Kidney epithelial cell (primary cell): ENCODE measurements around the gene PDE10A. TPM values are rescaled to one million over a fixed set of nuclear protein-coding genes. Genes with fewer than 3 reads are reported as not detected.

Source experiments
- DNase-seq: peaks from one replicate; pipeline ENCODE4 v3.0.0-alpha.2; 2010; ENCODE audit warnings: low read depth
- H3K27me3 ChIP-seq: 2 replicates; pipeline ENCODE4 v1.6.0; 2011; ENCODE audit warnings: low read length; ENCODE audit not compliant: control insufficient read depth, insufficient read depth
- H3K36me3 ChIP-seq: 2 replicates; pipeline ENCODE4 v1.5.1; 2011; ENCODE audit warnings: low read length; ENCODE audit not compliant: control insufficient read depth, insufficient read depth
- H3K4me3 ChIP-seq: 2 replicates; pipeline ENCODE4 v1.5.1; 2011; ENCODE audit warnings: low read depth, mild to moderate bottlenecking, control low read depth, low read length
- total RNA-seq: library from RNA; depleted of rRNA; stranded (reverse); fragments of >200 nt; gene quantifications from 2 replicates; pipeline ENCODE4 v1.2.3, GENCODE V29; 2015
- TF ChIP-seq, protein P1 (sequence below): IDR thresholded peaks from 2 replicates; pipeline ENCODE4 v1.5.1; 2011; ENCODE audit warnings: mild to moderate bottlenecking, moderate library complexity, low read length, control low read depth, inconsistent platforms; ENCODE audit not compliant: insufficient read depth, poor library complexity, severe bottlenecking

The PDE10A gene
- total RNA-seq, 1 donor from 2014 or later: 13.0 TPM

DNA sequence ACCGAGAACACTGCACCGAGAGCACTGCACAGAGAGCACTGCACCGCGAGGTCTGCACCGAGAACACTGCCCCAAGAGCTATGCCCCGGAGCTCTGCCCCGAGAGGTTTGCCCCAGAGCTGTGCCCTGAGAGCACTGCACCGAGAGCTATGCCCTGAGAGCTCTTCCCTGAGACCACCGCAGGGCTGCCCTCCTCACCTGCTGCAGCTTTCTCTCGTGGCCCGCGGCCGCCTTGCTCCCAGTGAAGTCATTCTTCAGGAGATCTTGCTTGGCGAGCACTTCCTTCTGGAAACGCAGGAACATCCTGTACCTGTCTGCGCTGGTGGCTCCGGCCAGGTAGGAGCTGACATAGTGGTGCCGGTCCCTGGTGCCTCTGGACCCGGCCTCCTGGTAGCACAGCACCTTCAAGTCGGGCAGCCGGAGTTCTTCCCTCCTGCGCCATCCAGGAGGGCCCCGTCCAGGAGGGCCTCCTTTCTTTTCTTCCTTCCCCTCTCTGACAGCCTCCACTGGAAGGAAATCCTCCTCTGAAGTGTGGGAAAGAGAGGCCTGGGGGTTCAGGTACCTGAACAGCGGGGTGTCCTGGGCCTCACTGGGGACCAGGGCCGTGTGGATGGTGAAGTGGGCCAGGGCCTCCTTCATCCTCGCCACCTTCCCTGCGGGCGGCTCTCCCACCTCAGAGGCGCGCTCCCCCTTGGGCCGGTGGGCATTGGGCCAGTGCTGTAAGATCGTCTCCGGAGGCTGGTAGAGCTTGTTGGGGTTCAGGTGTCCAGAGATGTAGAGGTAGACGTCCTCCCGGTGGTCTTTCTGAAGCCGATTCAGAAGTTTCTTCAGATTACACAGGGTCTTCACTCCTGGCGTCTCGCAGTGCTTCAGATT is 361.4 kb downstream of the PDE10A start:
- TF ChIP-seq, protein P1, sequence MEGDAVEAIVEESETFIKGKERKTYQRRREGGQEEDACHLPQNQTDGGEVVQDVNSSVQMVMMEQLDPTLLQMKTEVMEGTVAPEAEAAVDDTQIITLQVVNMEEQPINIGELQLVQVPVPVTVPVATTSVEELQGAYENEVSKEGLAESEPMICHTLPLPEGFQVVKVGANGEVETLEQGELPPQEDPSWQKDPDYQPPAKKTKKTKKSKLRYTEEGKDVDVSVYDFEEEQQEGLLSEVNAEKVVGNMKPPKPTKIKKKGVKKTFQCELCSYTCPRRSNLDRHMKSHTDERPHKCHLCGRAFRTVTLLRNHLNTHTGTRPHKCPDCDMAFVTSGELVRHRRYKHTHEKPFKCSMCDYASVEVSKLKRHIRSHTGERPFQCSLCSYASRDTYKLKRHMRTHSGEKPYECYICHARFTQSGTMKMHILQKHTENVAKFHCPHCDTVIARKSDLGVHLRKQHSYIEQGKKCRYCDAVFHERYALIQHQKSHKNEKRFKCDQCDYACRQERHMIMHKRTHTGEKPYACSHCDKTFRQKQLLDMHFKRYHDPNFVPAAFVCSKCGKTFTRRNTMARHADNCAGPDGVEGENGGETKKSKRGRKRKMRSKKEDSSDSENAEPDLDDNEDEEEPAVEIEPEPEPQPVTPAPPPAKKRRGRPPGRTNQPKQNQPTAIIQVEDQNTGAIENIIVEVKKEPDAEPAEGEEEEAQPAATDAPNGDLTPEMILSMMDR: no peak
- H3K27me3 ChIP-seq: no peaks in the 10 kb centered on the region
- no peaks in the 10 kb centered on the region for H3K36me3 ChIP-seq
- no peak for DNase-seq
- no peak overlapping the region for H3K4me3 ChIP-seq

DNA sequence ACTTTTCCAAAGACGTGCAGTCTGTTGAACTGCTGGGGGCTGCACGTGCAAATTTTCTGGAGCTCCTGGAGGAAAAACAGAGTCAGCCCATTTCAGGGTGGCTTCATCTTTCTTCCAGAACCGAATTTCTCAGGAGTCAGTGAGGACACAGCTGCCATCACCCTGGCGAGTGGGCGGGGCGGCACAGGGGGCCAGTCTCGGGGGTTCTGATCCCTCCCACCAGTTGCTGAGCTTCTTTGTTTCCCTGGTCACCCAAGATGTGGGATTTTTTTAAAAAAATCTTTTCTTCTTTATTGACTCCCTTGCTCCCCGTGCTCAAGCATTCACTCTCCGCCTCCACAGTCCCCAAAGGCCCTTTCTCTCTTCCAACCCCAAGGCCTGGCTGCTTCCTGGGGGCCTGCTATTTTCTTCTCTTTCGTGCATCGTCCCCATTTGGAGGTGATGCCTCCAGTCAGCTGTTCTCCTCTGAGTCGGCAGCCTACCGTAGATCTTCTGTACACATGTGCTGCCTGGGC is 362.6 kb downstream of the PDE10A start:
- Histone ChIP-seq H3K36me3 (no peaks in the 10 kb centered on the region), H3K27me3 (no peaks in the 10 kb centered on the region), H3K4me3 (no peak overlapping the region)
- DNase-seq: no peak
- TF ChIP-seq, protein P1: no peak

DNA sequence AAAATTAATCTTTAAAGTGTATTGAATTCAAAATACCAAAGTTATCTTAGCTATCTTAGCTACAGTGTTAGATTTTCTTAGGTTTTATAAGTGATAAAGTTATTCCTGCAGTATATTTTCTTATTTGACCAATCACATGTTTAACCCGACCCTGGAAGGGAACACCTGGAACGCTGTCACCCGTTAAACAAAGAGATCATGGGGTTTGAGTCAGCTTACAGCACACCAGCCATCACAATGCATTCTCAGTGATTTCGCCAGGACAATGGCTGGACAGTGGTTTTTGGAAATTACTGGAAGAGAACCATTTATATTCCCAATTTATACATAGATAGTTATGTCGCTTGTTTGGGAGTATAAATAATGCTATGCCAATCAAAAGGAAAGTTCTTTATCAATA is 364.2 kb downstream of the PDE10A start:
- no peak for DNase-seq
- TF ChIP-seq, protein P1: no peak
- Histone ChIP-seq H3K4me3 (no peak overlapping the region), H3K36me3 (no peaks in the 10 kb centered on the region), H3K27me3 (no peaks in the 10 kb centered on the region)

- Histone ChIP-seq H3K36me3 (no peaks in the 10 kb centered on the region), H3K27me3 (no peaks in the 10 kb centered on the region), H3K4me3 (no peak overlapping the region)
- TF ChIP-seq, protein P1: no peak
- no peak for DNase-seq
Observed at GRCh38 chr6:165298402-165298801, 364.6 kb downstream of the PDE10A start.

DNA sequence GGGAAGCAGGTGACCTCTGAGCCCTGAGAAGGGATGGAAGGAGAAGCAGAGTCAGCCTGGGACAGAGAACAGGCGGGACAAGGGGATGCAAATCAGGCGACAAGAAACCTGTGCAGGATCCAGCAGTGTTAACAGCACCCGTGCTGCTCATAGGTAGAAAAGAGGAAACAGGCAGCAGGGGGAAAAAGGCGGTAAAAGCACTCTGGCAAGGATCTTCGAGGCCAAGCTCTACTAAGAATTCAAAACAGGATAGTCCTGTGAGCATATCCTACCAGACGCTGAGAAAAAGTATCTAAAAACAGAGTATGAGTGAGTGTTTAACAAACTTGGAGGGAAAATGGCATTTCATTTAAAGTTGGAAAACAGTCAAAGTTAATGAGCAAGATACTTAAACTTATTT is 370.4 kb downstream of the PDE10A start:
- DNase-seq: no peak
- Histone ChIP-seq H3K36me3 (no peaks in the 10 kb centered on the region), H3K27me3 (no peaks in the 10 kb centered on the region), H3K4me3 (no peak overlapping the region)
- TF ChIP-seq, protein P1: no peak
